Dedifferentiated amniotic fluid mesenchymal stem cell (primary cell): ENCODE measurements around the gene NBEA.
"Not testable (repeated sequence)": the region's sequence is repeated elsewhere in the genome, so short reads cannot be mapped to it uniquely, and the experiment has no call there.

ENCODE experiments used
- DNase-seq: peaks from one replicate; pipeline ENCODE4 v3.0.0-alpha.2; 2016; ENCODE audit errors: extremely low spot score

NBEA gene

DNA sequence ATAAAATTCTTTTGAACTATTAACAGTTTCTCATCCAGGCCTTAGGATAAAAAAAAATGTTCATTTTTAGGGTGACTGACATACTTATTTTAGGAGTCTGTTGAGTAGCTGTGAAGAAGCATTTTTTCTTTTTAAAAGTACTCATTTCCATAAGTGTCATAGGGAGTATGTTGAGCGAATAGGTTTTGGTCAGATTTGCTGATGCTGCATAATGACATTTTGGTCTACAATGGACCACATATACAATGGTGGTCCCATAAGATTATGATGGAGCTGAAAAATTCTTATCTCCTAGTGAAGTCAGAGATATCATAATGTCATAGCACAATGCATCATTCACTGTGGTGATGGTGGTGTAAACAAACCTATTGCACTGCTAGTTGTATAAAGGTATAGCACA lies 17.4 kb downstream of the NBEA start:
- DNase-seq, result no peak

DNA sequence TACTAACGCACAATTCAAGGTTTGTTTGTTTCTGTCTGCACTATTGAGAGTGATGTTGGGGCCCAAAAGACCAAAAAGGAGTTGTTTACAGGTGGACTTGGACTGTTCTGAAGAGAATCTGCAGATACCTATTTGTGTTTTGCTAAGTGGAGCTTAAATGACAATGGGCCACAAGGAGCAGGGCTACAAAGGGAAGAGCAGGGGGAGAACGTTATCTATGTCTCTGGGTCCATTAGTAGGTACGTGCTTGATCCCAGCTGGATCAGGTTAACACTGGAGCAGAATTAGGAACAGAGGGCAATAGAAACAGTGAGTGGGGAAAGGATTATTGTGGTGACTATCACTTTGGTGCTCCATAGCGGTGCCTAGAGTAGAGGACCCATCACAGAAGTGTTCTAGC lies 22.5 kb downstream of the NBEA start:
- no peak for DNase-seq

DNA sequence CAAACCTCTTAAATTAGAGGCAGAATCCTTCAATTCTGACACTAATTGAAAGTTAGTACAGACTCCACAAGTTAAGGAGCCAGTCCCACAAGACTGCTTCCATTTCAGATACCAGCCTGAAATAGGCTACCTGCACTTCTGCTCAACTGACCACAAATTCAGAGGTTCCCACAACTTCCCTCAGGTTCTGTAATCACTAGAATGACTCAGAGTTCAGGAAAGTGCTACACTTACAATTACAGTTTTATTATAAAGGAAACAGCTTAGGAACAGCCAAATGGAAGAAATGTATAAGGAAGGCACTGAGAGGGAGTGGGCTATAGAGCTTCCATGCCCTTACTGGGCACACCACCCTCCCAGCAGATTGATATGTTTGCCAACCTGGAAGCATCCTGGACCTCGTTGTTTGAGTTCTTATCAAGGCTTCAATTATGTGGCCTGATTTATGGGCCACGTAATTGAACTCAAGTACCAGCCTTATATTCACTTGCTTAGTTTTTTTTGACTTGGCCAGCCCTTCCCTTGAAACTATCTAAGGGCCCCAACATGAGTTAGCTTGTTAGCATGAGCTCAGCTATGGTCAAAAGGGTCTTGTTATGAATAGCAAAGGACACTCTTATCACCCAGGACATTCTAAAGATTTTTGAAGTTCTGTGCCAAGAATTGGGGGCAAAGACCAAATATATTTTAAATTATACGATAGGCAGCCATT lies 25.9 kb downstream of the NBEA start:
- no peak for DNase-seq

DNA sequence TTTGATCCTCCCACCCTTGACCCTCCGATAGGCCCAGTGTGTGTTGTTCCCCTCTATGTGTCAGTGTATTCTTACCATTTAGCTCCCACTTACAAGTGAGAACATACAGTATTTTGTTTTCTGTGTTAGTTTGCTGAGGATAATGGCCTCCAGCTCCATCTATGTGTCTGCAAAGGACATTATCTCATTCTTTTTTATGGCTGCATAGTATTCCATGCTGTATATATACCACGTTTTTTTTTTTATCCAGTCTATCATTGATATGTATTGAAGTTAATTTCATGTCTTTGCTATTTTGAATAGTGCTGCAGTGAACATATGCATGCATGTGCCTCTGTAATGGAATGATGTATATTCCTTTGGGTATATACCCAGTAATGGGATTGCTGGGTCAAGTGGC lies 27.5 kb downstream of the NBEA start:
- not testable (repeated sequence) for DNase-seq

DNA sequence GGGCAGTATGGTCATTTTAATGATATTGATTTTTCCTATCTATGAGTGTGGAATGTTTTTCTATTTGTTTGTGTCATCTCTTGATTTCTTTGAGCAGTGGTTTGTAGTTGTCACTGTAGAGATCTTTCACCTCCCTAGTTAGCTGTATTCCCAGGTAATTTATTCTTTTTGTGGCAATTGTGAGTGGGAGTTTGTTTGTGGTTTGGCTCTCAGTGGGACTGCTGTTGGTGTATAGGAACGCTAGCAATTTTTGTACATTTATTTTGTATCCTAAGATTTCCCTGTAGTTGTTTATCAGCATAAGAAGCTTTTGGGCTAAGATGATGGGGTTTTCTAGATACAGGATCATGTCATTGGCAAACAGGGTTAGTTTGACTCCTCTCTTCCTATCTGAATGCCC lies 28.9 kb downstream of the NBEA start:
- DNase-seq, result no peak

DNA sequence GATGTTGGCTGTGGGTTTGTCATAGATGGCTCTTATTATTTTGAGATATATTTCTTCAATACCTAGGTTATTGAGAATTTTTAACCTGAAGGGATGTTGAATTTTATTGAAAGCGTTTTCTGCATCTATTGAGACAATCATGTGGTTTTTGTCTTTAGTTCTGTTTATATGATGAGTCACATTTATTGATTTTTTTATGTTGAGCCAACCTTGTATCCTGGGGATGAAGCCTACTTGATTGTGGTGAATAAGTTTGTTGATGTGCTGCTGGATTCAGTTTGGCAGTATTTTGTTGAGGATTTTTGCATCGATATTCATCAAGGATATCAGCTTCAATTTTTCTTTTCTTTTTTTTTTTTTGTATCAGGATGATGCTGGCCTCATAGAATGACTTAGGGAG lies 29.4 kb downstream of the NBEA start:
- no peak for DNase-seq

DNA sequence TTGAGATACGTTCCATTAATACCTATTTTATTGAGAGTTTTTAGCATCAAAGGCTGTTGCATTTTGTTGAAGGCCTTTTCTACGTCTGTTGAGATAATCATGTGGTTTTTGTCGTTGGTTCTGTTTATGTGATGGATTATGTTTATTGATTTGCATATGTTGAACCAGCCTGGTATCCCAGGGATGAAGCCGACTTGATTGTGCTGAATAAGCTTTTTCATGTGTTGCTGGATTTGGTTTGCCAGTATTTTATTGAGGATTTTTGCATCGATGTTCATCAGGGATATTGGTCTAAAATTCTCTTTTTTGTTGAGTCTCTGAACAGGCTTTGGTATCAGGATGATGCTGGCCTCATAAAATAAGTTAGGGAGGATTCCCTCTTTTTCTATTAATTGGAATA lies 43.1 kb downstream of the NBEA start:
- DNase-seq, result not testable (repeated sequence)

DNA sequence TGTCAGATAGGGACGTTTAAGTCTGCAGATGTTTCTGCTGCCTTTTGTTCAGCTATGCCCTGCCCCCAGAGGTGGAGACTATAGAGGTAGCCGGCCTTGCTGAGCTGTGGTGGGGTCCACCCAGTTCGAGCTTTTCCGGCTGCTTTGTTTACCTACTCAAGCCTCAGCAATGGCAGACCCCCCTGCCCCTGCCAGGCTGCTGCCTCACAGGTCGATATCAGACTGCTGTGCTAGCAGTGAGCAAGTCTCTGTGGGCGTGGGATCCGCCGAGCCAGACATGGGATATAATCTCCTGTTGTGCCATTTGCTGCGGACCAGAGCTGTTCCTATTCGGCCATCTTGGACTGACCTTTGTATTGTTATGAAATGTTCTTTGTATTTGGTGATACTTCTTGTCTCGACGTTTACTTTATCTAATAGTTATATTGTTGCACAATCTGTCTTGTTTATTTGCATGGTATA lies 46.3 kb downstream of the NBEA start:
- DNase-seq, result no peak

DNA sequence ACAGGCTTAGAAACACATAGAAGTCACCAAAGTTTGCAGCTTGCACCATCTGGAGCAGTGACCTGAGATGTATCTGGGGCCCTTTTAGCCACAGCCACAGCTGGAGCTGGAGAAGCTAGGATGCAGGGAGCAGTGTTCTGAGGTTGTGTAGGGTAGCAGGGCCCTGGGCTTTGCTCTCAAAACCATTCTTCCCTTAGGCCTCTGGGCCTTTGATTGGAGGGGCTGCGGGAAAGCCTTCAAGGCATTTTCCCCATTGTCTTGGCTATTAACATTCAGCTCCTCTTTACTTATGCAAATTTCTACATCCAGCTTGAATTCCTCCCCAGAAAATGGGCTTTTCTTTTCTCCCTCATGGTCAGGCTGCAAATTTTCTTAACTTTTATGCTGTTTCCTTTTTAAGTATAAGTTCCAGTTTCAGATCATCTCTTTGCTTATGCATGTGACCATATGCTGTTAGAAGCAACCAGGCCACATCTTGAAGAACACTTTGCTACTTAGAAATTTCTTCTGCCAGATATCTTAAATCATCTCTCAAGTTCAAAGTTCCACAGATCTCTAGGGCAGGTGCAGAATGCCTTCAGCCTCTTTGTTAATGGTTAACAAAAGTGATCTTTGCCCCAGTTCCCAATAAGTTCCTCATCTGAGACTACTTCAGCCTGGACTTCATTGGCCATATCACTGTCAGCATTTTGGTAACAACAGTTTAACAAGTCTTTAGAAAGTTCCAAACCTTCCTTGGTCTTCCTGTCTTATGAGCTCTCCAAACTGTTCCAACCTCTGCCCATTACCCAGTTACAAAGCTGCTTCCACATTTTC lies 48.5 kb downstream of the NBEA start:
- no peak for DNase-seq

DNA sequence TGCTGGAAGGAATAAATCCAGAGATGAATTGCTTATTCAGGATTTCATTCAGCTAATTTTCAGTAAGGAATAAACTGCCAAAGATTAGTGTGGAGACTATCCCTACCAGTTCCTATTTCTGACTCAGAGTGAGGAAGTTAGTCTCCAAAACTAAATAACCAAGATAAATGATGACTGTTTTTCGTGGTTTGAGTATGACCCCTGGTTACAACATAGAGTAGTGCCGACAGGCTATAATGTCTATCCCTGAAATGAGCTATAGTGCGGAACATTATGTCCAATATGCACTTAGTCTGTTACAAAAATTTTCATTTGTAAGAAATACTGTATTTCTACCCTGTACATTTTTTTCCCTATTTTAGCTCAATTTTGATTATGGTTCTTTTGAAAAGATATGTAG lies 51.4 kb downstream of the NBEA start:
- DNase-seq, result no peak

DNA sequence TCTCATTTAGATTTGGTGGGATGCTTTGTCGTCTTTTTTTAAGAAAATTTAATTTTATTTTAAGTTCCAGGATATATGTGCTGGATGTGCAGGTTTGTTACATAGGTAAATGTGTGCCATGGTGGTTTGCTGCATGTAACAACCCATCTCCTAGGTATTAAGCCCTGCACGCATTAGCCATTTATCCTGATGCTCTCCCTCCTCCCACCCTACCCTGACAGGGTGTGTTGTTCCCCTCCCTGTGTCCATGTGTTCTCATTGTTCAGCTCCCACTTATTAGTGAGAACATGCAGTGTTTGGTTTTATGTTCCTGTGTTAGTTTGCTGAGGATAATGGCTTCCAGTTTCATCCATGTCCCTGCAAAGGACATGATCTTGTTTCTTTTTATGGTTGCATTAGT lies 61.7 kb downstream of the NBEA start:
- not testable (repeated sequence) for DNase-seq

DNA sequence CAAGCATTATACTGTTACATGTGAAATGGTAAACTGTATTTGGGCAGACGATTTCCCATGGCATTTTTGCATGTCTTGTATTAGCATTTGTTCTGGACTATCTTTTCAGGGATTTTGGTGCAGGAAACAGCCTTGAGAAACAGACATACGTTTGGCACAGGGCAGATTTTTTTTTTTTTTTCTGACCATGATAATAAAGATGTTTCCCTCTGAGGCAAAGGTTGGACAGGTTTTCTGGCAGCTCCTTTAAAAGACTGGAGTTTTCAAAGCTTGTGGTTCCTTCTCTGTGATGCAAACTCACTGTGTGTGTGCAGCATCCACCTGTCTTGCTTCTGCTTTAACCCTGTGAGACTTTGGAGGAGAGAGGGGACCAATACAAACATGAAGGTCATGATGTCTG lies 63.0 kb downstream of the NBEA start:
- no peak for DNase-seq

DNA sequence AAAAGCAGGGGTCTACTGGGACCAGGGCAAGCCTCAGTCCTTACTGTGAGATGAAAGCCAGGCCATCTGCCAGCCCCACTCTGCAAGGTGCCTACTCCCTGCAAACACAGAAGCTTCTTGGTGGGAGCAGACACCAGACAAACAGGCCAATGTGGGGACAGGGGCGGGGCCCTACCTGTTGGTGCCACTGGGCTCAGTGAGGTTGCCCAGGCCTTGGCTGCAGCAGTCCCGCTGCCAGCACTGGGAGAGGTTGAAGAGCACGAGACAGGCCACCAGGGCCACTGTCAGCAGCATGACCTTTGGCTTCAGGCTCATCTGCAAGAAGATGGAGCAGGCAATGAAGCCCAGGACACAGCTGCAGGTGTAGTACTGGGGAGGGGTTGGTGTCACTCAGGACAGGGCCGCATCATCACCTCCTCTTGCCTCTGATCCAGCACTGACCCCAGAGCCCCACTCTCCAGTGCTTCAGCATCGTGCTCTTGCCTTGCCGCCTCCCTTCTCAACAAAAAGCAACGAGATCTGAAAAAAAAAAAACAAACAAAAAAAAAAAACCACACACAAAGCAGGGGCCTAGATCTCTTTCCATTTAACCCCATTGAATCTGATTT lies 72.6 kb downstream of the NBEA start:
- no peak for DNase-seq

DNA sequence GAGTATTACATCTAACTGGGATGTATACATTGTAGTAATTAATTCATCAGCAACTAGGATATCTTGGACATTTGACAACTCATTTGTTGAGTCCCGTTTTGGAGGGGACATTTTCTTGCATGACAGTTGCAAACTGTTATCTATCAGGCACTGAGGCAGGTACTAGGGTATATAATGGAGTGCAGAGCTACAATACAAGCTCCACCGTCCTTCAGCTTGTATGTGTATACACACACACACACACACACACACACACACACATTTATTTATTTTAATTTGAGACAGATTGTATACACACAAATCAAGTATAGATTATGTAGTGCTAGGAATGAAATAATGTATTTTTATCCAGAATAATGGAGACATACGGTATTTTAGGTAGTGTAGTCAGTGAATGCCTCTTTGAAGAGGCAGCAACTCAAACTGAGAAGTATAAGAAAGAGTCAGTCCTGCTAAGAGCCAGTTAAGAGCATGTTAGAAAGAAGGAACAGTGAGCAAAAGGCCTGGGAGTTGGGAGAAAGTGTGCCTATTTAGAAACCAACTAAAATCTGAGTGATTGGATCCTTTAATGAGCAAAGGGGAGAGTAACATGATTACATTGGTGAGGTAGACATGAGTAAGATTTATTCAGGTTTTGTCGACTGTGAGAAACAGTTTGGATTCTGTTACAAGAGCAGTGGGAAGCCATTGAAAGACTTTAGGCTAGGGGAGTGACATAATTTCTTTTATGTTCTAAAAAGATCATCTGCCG lies 74.5 kb downstream of the NBEA start:
- no peak for DNase-seq

DNA sequence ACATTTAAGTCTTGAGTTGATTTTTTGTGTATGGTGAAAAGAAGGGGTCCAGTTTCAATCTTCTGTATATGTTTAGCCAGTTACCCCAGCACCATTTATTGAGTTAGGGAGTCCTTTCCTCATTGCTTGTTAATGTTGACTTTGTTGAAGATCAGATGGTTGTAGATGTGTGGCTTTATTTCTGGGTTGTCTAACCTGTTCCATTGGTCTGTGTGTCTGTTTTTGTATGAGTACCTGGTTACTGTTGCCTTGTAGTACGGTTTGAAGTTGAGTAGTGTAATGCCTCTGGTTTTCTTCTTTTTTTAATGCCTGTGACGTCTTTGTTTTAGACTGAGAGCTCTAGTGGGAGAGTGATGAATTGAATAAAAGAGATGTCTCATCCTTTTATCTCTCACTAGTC lies 83.2 kb downstream of the NBEA start:
- DNase-seq, result no peak

DNA sequence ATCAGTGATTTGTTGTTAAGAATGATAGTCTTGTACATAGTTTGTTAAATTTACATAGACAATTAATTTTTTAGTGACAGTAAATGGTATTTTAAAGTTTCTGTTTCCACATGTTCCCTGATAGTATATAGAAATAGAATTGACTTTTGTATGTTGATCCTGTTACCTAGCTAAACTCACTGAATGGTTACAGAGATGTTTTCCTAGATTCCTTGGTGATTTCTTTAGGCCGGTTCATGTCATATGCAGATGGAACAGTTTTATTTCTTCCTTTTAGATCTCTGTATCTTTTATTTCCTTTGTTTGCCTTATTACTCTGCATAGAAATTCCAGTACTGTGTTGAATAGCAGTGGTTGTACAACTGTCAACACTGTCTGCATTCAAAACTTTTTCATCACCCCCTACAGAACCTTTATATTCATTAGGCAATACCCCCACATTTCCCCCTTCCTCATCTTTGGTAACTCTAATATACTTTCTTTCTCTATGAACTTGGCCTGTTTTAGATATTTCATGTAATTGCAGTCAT lies 86.3 kb downstream of the NBEA start:
- no peak for DNase-seq

DNA sequence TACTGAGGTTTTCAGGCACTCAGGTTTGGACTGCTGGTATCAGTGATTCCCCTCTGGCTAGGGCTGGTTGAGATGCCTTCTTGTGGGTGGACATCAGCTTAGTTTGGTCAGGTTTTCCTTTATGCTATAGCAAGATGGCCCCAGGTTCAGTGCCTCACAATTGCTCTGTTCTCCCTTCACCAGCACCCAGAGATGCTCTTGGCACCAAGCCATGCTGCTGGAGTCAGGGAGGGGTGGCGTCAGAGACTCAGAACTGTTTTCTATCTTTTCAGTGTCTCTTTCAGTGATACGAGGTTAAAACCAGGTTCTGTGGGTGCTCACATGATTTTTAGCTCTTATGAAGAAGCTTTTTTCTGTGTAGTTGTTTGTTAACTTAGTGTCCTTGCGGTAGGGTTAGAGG lies 96.9 kb downstream of the NBEA start:
- DNase-seq, result no peak

DNA sequence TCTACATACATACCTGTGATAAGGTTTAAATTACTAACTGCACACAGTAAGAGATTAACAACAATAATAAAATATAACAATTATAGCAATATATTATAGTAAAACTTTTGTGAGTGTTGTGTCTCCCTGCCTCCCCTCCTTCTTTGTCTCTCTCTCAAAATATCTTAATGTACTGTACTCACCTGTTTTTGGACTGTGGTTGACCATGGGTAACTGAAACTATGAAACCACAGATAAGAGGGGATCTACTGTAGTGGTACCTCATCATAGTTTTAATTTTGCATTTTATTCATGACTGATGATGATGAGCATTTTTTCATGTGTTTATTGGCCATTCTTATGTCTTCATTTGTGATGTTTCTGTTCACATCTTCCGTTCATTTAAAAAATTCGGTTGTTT lies 104.5 kb downstream of the NBEA start:
- no peak for DNase-seq

DNA sequence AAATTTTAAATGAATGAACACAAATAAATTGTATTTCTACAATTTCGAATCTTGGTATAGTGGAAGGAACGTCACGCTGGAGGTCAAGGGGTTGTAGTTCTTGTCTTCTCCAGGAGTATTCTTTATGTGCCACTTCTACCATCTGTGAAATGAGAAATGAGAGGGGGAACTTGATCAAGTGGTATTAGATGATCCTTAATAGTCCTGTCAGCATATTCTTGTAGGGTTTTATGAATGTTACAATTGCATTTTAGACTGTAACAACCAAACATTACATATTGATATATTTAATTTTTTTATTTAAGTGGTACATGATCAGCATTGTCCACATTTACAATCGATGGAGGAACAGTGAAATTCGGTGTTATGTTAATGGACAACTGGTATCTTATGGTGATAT lies 113.6 kb downstream of the NBEA start:
- DNase-seq, result no peak

DNA sequence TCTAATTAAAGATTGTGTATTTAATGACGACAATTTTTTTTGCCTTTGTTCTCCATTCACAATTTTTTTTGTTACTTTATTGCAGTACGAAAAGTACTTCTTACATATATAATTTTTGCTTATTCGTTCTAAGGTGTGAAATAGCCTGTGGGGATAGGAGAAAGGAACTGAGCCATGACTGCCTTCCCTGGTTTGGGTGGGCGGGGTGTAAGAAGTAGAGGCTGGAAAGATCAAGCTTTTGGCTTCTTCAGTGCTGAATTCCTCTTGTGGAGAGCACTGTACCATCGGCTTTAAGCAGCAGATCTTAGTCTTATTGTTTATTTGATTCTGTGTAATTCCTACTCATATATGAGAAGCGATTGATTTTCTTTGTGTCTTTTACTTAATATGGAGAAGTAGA lies 115.8 kb downstream of the NBEA start:
- no peak for DNase-seq

DNA sequence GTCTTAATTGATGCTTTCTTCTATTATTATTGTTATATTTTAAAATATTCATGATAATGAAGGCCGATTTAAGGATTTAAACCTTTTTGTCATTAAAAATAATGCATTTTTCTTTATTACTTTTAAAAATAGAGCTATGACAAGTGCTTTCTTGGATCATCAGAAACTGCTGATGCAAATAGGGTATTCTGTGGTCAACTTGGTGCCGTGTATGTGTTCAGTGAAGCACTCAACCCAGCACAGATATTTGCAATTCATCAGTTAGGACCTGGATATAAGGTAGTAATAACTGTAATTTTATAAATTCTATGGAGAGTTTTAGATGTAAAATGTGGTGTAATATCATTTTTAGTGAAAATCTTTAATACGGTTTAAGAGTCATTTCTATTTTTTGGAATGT lies 116.5 kb downstream of the NBEA start:
- DNase-seq, result not testable (repeated sequence)

DNA sequence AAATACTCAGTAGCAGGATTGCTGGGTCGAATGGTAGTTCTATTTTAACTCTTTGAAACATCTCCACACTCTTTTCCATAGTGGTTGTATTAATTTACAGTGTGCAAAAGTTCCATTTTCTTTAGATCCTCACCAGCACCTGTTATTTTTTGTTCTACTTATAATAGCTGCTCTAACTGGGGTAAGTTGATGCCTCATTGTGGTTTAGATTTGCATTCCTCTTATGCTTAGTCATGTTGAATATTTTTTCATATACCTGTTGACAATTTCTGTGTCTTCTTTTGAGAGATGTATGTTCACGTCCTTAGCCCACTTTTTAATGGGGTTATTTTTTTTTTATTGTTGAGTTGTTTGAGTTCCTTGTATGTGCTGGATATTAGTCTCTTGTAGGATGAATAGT lies 144.6 kb downstream of the NBEA start:
- DNase-seq, result no peak
